Adrenal gland (tissue), 12 donors: ENCODE results near the gene NSMCE1. TPM values are rescaled to one million over a fixed set of nuclear protein-coding genes. Genes with fewer than 3 reads are reported as not detected.

Source experiments
- DNase-seq, 7 donors: peaks; one replicate each; pipeline ENCODE4 v3.0.0-alpha.2; 2019 to 2020
- H3K27ac ChIP-seq, 5 donors: fragments of 200-600 bp; sonication (generic) in 4 of 5; 1 replicate in 3 of 5; 2 replicates in 2 of 5; pipeline versions ENCODE4 v1.5.1 to v1.8.0; 2016 to 2020; ENCODE audit warnings: mild to moderate bottlenecking in 1 of 5
- H3K27me3 ChIP-seq: fragments of 200-600 bp; 2 replicates; pipeline ENCODE4 v1.8.0; 2021
- H3K36me3 ChIP-seq, 2 donors: fragments of 200-600 bp; replicated peaks in 1 of 2; 1 replicate in 1 of 2; 2 replicates in 1 of 2; pipeline versions ENCODE4 v1.5.1 to v1.8.0; 2018 to 2022
- H3K4me1 ChIP-seq, 2 donors: fragments of 200-600 bp; replicated peaks in 1 of 2; 1 replicate in 1 of 2; 2 replicates in 1 of 2; pipeline versions ENCODE4 v1.5.1 to v1.8.0; 2018 to 2021
- H3K4me3 ChIP-seq, 4 donors: fragments of 200-600 bp; sonication (generic) in 3 of 4; one replicate each; pipeline ENCODE4 v1.5.1; 2016 to 2018
- H3K9me3 ChIP-seq, 3 donors: fragments of 200-600 bp; sonication (generic) in 1 of 3; replicated peaks in 1 of 3; 1 replicate in 2 of 3; 2 replicates in 1 of 3; pipeline versions ENCODE4 v1.5.1 to v1.8.0; 2016 to 2021
- CTCF ChIP-seq, 6 experiments: fragments of 450-650 bp in 4 of 6; fragments of 200-600 bp in 2 of 6; sonication (generic) in 1 of 6; IDR thresholded peaks; 1 replicate in 5 of 6; 2 replicates in 1 of 6; pipeline versions ENCODE4 v1.5.1 to v1.8.0; 2016 to 2021; ENCODE audit warnings: antibody characterized with exemption in 6 of 6, mild to moderate bottlenecking in 2 of 6, moderate library complexity in 1 of 6
- POLR2A ChIP-seq, 2 donors: fragments of 450-650 bp; IDR thresholded peaks; one replicate each; pipeline ENCODE4 v1.6.1; 2017; ENCODE audit warnings: antibody characterized with exemption in 2 of 2, mild to moderate bottlenecking in 2 of 2, moderate library complexity in 1 of 2
- WGBS, 4 donors: extraction: QIAGEN DNeasy Blood & Tissue Kit in 2 of 4; methylation state at CpG; one replicate each; pipeline versions ENCODE4 v1.1.5 to v1.1.7; 2013 to 2017; 5-methylcytosine and 5-hydroxymethylcytosine counted together
- intact Hi-C, 2 donors: fragments of 100-400 bp; cut with DNase I; formaldehyde crosslinking; loops; one replicate each; pipeline versions ENCODE4 v1.14.1 to v1.15.0; 2022 to 2023
- polyA plus RNA-seq, 3 donors: library from polyadenylated mRNA; stranded (reverse); fragments of 200-250 nt in 2 of 3; fragments of 350-450 nt in 1 of 3; fragmentation: Illumina TruSeq in 1 of 3; extraction: RNeasy Lipid Tissue Mini Kit (QIAGEN cat#74804) in 1 of 3; gene quantifications; one replicate each; pipeline ENCODE4 v1.2.3, GENCODE V29; 2013 to 2014
- total RNA-seq, 9 donors: library from RNA; depleted of rRNA in 4 of 9; stranded (reverse); fragments of >200 nt in 4 of 9; fragments of 120-200 nt in 1 of 9; fragmentation: NEBNext Ultra II Directional in 1 of 9; extraction: Animal tissue kit (Norgen Biotek cat#: 25700) in 1 of 9; gene quantifications; one replicate each; pipeline versions ENCODE4 v1.1.0 to v1.2.4, GENCODE V29; 2013 to 2023
- donor health status: healthy with polysubstance abuse.
- donor health status: Bipolar disorder and iron deficiency.
- donor health status: DM: yes; HTN: yes; CAD: no.
- donor health status: DM: no; HTN: no; CAD: no.
- donor health status: DM: no; HTN: no; CAD: no.
- donor health status: DM: yes; HTN: yes; CAD: no.

NSMCE1 gene
- total and polyA plus RNA-seq, 12 donors, result 54.3 to 182 (median 88.1) TPM

- 93 to 98% (median 94%) methylated on average over 16 to 19 of the region's 19 CpGs for WGBS, 4 donors
- H3K9me3 ChIP-seq, result no peaks in the 10 kb centered on the region
- intact Hi-C loops, result no loop called here
- no peak overlapping the region for H3K4me3 ChIP-seq
- H3K27ac ChIP-seq, result no peak overlapping the region
- no peak for DNase-seq
- H3K27me3 ChIP-seq, result no peaks in the 10 kb centered on the region
- TF ChIP-seq POLR2A (IDR thresholded peaks at IDR 0.05) (no peak), CTCF (IDR thresholded peaks at IDR 0.05) (no peak)
- H3K4me1 ChIP-seq, result no peaks in the 10 kb centered on the region
- H3K36me3 ChIP-seq, result peaks cover 0 to 25% of the 10 kb centered on the region in 2 donors
Measured at GRCh38 chr16:27214084-27214961, 54.2 kb downstream of the NSMCE1 start.

- H3K36me3 ChIP-seq, result peaks cover 0 to 25% of the 10 kb centered on the region in 2 donors
- WGBS, 4 donors, result 88 to 94% (median 93%) methylated on average over 10 of the region's 10 CpGs
Measured at GRCh38 chr16:27211026-27211425, 57.5 kb downstream of the NSMCE1 start.

DNA sequence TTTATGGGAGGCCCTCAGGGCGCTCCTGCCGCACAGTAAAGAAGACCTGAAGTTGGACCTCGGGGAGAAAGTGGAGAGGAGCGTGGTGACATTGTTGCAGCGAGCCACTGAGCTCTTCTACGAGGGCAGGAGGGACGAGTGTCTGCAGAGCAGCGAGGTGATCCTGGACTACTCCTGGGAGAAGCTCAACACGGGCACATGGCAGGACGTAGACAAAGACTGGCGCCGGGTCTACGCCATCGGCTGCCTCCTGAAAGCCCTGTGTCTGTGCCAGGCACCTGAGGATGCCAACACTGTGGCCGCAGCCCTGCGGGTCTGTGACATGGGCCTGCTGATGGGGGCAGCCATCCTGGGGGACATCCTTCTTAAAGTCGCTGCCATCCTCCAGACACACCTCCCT is 58.4 kb downstream of the NSMCE1 start:
- WGBS, 4 donors, result 92 to 95% (median 95%) methylated on average over 14 to 17 of the region's 17 CpGs
- H3K4me1 ChIP-seq, result no peaks in the 10 kb centered on the region
- DNase-seq, result no peak
- H3K9me3 ChIP-seq, result no peaks in the 10 kb centered on the region
- no peaks in the 10 kb centered on the region for H3K27me3 ChIP-seq
- intact Hi-C loops, result no loop called here
- TF ChIP-seq CTCF (IDR thresholded peaks at IDR 0.05) (no peak), POLR2A (IDR thresholded peaks at IDR 0.05) (no peak)
- no peak overlapping the region for H3K27ac ChIP-seq
- H3K4me3 ChIP-seq, result no peak overlapping the region
- peaks cover 0 to 25% of the 10 kb centered on the region in 2 donors for H3K36me3 ChIP-seq

More at GRCh38 chr16:27211026-27211425, 57.5 kb downstream of the NSMCE1 start:
- DNase-seq, result no peak
- Histone ChIP-seq H3K9me3 (no peaks in the 10 kb centered on the region), H3K27me3 (no peaks in the 10 kb centered on the region), H3K4me1 (no peaks in the 10 kb centered on the region), H3K27ac (no peak overlapping the region), H3K4me3 (no peak overlapping the region)
- TF ChIP-seq CTCF (IDR thresholded peaks at IDR 0.05), result no peak
- TF ChIP-seq POLR2A (IDR thresholded peaks at IDR 0.05), result no peak
- intact Hi-C loops, result no loop called here

GRCh38 chr16:27209591-27209990 is 59.0 kb downstream of the NSMCE1 start:
- TF ChIP-seq CTCF (IDR thresholded peaks at IDR 0.05) (no peak), POLR2A (IDR thresholded peaks at IDR 0.05) (no peak)
- H3K4me3 ChIP-seq, result no peak overlapping the region
- no peaks in the 10 kb centered on the region for H3K27me3 ChIP-seq
- no peaks in the 10 kb centered on the region for H3K9me3 ChIP-seq
- H3K27ac ChIP-seq, result no peak overlapping the region
- H3K36me3 ChIP-seq, result peaks cover 0 to 20% of the 10 kb centered on the region in 2 donors
- intact Hi-C loops, result no loop called here
- DNase-seq, result no peak
- H3K4me1 ChIP-seq, result peaks cover 2 to 3% of the 10 kb centered on the region in 2 donors
- 85 to 96% (median 93%) methylated on average over 8 of the region's 8 CpGs for WGBS, 4 donors
